ENCODE results near the gene GLYR1.

GLYR1 gene

DNA sequence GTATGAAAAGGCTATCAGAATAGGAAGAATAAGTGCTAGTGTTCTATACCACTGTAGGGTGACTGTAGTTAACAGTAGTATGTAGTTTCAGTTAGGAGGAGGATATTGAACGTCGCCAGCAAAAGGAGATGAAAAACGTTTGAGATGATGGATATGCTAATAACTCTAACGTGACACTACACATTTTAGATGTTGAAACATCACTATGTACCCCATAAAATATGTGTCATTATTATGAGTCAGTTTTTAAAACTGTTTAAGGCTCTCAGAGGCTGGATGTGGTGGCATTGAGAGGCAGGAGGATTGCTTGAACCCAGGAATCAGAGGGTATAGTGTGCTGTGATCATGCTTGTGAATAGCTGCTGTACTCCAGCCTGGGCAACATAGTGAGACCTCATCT, 32.0 kb upstream of the GLYR1 start:
- DNase-seq = no peak

DNA sequence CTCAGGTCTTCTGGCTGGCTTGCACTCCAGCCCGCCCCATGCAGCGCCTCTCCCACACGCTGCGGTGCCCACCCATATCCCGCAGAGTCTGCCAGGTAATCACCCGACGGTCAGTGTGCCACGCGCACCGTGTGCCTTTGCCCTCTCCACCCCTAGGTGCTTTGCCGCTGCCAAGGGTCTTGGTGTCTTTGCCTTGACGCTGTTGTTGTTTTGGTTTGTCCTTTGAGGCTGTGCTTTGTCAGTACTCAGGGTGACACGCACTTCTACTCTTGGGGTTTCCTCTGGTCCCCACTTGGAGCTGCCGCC, 30.2 kb upstream of the GLYR1 start:
- DNase-seq = no peak

DNA sequence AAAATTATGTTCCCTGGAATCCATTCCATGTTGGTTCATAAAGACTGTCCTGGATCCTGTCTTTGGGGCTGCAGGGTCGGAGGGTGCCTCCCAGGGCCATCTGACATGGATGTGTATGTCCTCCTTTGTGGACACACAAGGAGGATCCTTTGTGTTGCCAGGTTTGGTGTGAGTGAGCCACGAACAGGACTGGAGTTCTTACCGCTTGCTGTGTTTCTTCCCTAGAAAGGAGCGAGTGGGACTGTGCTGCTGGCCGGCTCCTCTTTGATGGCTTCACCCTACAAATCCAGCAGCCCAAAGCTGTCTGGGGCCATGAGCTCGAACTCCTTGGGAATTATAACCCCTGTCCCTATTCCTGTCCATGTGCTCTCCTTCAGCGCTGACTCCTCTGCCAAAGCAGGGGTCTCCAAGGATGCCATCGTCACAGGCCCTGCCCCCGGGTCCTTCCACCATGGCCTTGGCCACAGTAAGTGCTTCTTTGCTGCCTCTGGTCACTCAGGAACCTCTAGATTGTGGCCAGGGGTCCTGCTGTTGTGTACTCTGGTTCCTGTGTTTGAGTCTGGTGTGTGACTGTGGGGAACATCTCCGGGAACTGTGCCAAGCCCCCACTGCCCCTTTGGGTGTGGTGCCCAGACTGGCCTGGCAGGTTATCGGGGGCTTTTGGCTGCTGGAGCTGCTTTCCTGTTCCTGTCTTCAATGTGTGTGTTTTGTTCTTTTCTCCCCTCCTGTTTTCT, 29.7 kb upstream of the GLYR1 start:
- DNase-seq = no peak

DNA sequence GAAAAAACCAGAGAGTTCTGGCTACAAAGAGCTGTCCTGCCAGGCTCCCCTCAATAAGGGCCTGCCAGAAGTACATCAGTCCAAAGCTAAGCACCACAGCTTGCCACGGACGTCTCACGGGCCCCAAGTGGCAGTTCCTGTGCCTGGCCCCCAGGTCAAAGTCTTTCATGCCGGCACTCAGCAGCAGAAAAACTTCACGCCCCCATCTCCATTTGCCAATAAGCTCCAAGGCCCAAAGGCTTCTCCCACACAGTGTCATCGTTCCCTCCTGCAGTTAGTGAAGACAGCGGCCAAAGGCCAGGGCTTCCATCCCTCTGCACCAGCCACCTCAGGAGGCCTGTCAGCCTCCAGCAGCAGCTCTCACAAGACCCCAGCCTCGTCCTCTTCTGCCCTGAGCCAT, 27.6 kb upstream of the GLYR1 start:
- no peak for DNase-seq

DNA sequence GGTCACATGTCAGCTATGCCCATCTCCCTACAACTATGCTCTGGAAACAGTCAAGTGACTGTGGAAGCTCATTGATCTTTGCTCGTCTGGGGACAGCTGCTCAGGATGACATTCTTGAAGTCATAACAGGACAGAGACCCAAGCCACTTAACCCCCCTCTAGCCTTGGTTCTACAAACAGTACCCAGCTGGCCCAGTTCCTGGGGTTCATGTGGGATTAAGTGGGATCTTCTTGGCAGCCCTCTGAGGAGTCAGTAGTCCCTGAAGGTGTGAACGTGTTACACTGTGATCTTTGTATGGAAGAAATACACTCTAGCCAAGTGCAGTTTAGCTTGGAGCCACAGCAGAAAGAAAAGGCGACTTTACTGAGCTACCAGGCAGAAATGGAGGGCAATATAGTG, 26.0 kb upstream of the GLYR1 start:
- DNase-seq = no peak

DNA sequence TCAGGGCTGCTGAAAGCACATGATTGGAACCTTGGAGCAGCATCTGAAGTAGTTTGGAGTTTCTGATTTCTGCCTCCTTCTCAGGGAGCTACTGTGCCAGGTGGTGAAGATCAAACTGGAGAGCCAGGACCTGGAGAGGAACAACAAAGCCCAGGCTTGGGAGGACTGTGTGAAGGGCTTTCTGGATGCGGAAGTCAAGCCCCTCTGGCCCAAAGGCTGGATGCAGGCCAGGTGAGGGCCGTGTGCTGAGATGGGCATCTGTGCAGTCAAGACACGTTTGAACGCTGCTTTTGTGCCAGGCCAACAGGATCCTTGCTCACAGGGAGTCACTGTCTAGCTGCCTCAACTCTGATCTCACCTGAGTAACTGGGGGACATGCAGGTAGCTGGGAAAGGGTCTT, 24.0 kb upstream of the GLYR1 start:
- DNase-seq = no peak

DNA sequence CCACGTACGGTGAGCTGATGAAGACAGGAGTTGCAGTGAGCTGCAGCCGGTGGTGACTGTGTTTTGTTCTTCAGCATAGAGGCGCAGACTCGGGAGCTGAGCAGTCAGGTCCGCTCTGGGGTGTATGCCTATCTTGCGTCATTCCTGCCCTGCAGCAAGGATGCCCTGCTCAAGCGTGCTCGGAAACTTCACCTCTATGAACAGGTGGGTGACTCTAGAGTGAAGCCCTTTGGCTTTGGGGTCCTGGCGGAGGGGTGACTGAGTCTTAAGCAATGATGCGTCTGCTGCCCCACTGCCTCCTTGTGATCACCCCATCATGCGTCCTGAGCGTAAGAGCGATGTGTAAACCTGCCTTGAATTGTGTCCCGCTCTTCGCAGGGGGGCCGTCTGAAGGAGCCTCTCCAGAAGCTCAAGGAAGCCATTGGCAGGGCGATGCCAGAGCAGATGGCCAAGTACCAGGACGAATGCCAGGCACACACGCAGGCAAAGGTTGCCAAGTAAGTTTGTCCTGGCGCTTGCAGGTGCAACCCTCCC, 23.1 kb upstream of the GLYR1 start:
- DNase-seq = no peak

DNA sequence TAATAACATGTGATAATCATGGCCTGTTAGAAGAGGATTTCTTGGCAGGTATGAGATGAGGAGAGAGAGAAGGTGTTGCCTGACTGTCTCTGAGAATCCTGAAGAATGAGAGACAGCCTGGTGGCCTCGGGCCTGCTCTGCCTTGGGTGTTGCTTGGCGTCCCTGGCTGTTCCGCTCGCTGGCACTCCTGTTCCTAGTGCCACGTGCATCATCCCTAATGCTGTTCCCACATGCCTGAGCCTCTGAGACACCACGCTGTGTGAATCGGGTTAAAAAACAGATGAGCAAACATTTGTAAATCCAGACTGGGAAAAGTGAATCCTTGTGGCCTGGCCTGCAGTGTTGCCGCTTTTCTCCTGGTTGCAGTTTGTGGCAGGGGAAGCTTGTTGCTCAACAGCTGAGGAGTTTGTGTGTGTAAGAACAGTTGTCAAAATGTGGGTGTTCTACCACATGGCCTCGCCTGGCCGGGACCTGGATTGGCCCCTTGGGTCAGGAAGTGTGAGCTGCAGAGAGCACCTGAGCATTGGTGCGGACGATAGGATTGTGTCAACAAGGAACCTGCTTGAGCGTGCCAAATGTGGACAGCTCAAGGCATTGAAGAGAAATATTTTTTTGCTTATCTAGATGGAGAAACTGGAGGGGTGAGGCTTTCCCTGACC, 22.2 kb upstream of the GLYR1 start:
- DNase-seq = no peak

DNA sequence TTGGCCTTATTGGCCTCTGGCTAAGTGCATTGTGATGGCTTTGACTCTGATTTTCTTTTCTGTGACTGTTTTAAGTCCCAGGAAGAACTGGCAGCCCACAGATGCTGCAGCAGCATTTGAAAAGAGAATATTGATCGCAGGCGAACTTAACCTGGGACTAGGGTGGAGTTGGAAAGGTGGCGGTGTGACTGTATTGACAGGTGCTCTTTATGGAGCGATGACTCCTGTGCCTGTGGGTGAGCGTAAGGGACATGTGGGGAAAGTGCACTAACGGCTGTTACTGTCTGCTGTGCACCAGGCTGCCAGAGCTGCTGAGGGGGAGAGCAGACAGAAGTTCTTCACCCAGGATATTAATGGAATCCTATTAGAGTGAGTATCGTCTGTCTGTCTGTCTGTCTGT, 21.4 kb upstream of the GLYR1 start:
- DNase-seq = no peak

DNA sequence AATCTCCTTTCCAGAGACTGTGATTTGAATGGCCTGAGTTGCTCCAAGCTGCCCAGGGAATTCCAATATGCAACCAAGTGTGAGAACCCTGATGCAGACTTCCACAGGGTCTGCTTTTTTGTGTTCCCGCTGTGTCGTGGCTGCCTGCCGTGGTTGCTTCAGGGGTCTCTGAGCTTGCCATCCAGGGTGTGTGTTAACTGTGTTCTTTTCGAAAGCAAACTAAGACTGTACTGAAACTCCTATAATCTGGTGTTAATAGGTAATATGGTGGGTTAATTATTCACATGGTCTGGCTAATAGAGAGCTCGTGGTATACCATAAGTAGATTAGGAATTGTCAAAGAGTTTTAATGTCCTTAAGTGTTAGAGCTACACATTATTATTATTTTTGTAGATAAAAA, 20.9 kb upstream of the GLYR1 start:
- DNase-seq = no peak

DNA sequence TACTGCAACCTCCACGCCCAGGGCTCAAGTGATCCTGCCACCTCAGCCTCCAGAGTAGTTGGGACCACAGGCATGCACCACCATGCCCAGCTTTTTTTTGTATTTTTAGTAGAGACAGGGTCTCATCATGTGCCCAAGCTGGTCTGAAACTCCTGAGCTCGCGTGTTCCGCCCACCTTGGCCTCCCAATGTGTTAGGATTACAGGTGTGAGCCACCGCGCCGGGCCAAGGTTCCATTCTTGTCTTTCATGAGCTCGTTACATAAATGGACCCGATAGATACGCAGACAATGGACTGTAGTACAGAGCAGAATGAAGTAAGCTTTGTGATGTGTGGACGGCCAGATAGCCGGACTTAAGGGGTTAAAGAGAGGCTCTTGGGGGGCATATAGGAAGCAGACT, 19.5 kb upstream of the GLYR1 start:
- DNase-seq = no peak

DNA sequence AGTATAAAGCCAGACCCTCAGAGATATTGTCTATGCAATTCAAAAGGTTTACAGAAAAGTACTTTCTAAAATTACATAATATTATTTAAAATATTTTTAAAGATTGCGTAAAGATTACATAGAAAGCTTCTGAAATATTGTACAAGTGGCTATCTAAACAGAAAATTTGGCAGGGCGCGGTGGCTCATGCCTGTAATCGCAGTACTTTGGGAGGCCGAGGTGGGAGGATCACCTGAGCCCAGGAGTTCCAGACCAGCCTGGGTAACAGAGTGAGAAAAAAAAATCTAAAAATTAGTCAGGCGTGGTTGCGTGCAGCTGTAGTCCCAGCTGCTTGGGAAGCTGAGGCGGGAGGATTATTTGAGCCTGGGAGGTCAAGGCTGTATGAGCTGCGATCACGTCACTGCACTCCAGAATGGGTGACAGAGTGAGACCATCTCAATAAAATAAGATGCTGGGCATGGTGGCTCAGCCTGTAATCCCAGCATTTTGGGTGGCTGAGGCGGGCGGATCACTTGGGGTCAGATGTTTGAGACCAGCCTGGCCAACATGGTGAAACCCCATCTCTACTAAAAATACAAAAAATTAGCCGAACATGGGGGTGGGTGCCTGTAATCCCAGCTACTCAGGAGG, 18.3 kb upstream of the GLYR1 start:
- DNase-seq = no peak

DNA sequence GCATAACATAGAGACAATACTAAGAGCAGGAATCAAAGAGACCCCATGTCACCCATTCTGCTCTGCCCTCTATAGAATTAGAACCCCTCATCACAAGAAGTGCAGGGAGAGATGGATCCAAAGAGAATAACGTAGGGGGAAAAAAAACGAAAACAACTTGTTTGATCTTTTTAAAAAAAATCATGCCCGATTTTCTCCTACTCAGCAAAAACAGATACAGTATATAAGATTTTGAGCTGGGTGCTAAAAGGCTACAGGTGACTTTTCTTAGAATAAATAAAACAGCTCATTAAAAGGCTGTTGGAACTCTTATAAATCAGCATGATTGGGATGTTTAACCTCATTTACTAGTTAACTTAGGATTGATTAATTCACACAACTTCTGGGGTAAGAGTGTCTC, 17.6 kb upstream of the GLYR1 start:
- DNase-seq = no peak

DNA sequence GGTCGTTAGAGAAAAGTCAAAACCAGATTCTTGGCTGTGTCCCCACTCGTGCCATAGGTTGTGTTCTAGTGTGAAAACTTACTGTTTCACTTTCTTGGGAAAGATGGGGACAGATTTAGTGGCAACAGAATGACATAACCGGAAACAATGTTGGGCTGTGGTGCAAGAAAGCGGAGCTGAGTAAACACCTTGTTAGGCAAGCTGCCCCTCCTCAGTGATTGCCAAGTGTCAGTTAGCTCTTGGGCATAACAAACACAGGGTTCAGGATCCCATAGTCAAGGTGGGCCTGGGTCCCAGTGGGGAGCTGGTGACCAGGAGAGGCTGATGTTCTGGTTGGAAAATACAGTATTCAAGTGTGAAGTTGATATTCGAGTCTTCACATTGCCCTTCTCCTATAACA, 15.6 kb upstream of the GLYR1 start:
- DNase-seq = no peak

DNA sequence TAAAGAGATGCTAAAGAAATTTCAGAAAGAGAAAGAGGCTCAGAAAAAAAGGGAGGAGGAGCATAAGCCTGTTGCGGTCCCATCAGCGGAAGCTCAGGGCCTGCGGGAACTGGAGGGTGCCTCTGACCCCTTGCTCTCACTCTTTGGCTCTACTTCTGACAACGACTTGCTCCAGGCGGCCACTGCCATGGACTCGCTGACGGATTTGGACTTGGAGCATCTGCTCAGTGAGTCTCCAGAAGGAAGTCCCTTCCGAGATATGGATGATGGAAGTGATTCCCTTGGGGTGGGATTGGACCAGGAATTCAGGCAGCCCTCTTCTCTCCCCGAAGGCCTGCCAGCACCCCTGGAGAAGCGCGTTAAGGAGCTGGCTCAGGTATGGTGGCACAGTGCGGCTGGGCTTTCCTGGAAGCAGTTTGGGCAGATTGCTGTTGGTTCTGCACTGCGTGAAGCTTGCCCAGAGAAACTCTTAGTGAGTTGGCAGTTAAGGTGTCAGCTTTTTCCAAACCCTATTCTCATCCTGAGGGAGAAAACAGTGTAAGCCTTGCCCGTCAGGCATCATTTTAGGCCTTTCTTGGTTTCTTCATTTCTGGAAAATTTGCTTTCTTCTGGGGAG, 13.7 kb upstream of the GLYR1 start:
- no peak for DNase-seq

DNA sequence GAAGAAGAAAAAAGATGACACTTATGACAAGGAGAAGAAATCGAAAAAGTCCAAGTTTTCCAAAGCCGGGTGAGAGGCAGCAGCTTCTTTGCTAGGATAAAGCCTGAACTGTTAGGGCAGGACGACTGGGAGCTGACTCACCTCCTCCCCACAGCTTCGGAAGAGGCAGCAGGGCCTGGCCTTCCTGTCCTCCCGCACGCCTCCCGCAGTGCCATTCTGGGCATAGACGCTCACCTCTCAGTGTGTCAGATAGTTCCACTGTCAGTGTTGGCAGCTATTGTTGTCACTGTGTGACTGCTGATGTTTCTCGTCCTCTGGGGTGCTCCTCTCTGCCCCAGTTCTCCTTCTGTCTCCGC, 12.8 kb upstream of the GLYR1 start:
- no peak for DNase-seq

DNA sequence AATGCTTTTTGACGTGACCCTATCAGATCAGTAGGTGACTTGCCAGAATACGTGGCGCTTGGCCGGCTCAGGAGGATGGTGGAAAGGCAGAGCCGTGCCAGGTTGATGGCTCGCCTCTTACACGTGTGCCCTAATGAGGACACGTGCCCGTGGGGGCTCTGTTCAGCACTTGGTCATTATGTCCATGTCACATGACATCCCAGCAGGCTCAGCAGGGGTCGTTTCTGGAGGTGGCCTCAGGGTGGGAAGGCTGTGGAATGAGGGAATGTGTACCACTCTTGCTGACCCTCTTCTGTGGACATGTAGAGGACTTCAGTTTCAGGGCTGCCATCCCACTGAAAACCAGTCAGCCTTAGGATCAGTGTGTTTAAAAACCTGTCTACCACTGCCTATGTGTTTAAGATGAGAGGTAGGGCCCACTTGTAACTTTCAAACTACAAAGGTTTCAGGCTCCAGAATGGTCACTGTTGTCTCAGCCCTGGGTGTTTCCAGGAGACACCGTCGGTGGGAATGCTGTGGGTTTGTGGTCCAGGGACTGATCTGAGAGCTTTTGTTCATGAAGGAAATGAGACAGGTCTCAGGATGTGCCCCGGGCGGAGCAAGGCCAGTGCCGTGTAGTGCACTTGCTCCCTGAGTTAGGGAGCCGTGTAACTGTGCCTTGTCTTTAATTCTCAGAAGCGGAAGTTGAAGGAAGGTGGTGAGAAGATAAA, 12.3 kb upstream of the GLYR1 start:
- DNase-seq = no peak

DNA sequence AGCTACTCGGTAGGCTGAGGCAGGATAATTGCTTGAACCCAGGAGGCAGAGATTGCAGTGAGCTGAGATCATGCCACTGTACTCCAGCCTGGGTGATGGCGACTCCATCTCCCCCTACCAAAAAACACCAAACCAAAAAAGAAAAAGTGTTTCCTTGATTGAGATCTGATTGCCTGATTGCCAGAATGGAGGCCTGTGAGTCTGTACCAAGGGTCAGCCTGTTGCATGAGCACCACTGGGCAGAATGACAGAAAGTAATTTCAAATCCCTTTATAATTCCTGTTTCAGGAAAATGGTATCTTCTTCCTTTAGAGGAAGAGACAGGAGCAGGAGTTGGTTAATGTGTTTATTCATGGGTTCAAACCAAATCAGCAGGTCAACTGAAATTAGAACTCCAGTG, 8.7 kb upstream of the GLYR1 start:
- DNase-seq = no peak

DNA sequence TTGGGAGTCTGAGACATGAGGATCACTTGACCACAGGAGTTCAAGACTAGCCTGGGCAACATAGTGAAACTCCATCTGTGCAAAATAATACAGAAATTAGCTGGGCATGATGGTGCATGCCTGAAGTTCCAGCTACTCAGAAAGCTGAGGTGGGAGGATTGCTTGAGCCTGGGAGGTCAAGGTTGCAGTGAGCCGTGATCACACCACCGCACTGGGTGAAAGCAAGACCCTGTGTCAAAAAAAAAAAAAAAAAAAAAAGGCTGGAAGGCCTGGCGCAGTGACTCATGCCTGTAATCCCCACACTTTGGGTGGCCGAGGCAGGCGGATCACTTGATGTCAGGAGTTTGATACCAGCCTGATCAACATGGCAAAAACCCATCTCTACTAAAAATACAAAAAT, 8.3 kb upstream of the GLYR1 start:
- no peak for DNase-seq

DNA sequence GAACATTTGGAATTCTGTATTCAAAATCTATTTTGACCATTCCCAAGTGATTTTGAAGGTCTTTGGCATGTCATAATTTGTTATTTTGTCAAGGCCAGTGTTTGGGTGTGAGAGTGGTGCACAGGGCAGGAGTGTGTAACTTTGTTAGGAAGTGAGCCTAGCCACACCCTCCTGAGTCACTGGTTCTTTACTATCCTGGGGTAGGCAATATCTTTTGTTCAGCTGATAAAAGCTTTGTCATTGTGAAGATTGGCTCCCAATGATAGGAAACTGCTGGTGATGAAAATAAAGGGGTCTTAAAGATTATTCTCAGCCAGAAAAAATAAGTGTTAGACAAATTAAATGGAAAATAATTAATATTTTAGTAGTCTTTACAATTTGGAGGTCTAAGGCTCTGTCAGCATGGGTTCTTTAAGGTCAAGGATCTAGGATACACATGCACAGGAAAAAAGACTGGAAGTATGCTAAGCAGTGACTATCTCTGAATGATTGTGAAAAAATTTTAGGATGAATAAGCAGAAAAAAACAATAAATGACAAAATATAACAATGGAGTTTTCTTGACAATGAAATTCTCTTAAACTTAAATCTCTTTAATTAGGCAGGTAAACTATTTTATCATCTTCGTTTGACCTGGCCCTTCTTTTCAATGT, 5.3 kb upstream of the GLYR1 start:
- DNase-seq = no peak

DNA sequence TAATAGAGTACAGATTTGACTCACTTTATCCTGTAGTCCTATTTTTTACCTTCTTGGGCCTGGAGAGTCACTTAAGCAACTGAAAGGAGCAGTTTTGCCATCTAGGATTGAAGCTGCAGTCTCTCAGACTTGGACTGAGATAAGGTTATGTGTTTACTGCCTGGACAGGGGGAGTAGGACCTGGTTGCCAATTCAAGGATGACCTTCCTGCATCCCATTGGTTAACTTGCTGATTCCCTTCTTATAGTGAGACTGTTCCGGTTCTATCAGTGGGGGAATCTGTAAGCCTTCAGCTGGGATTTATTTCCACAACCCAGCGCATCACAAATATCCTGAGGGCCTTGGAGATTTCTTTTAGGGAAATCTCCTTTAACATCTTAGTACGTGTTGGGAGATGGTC, 3.1 kb upstream of the GLYR1 start:
- DNase-seq = no peak

DNA sequence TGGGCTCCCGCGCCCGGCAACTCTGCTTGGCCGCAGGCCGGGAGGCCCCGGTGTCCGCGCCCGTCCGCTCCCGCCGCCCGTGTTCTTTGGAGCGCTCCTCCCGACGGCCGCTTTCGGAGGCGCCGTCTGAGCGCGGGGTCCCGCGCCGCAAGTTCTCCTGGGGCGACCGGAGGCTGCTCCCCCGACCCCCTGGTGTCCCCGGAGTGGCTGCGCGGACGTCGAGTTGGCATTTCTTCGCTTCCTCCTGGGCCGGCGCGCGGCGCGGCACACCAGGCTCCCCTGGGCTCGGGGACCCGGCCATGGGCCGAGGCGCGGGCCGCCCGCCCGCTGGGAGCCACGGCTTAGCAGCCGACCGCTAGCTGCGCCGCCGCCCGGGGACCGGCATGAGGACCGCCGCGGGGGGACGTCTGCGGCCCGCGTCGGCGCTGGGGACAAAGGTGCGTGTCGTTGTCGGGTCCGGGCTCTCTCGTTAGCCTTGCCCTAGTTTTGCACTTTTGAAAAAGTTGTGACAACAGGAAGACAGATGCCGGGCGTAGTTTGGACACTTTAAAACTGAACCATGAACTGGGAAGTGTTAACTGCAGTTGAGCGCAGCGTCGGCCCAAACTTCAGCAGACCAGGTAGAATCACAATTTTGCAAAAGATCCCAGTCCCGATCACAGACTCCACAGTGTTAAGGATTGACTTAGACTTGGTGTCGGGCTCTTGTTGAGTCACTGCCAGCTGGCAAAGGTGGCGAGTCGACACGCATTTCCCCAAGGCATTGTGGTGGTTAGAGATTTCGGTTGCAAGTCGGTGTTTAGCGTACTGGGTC, 893 bp upstream of the GLYR1 start:
- peak; percentile 54 for DNase-seq

Measured in femur (tissue), 1 donor.